ENCODE measurements around the gene TMEM184C.

Gene TMEM184C

DNA sequence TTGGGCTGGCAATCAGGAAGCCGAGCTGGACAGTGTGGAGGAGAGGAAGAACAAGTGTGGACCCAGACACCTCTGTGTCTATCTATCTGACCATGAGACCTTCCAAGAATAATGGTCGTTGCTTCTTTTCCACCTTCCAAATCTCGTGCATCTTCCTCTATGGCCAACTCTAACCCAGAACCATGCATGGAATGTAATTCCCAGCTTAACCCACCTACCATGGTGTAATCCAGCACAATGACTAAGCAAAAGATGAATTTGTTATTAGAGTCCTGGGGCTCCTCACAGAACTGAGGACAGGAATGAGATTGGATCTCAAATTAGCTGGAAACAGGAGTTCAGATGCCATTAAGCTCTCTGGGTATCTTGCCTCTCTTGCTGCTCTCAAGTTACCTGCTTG is 17.4 kb upstream of the TMEM184C start:
- no peak for DNase-seq (ENCODE audit: low spot score)

GRCh38 chr4:147605499-147605898 is 11.7 kb upstream of the TMEM184C start:
- no peak for DNase-seq (ENCODE audit: low spot score)

DNA sequence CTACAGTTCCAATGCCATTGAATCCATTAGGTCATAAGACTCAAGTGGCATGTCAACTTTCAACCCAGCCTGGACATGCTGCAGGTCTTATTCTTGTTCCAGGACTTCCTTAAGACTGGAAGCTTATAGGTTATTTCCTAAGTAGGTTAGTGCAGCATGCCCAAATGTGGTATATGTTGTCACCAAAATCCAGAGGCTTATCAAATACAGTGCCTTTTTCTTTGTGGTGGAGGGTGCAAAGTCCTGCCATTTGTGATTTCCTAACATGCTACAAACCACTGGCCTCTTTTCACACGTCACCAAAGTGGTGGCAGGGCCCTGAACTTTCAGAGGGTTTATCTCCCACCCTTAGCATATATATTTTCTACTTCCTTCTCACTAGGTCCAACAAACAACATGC is 9.7 kb upstream of the TMEM184C start:
- DNase-seq (ENCODE audit: low spot score), result no peak

DNA sequence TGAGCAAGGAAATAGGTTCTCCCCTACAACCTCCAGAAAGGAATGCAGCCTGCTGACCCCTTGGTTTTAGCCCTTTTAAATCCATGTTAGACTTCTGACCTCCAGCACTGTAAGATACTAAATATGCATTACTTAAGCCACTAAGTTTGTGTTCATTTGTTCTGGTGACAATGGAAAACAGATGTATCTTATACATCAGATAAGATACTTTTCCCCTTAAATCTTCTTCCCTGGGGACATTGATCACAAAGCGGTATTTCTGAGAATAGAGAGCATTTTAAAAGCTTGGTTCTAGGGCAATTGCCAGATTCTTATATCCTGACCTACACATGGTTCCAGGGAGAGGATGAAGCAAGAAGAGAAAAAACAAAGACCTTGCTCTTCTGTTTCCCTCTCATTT is 6.5 kb upstream of the TMEM184C start:
- DNase-seq (ENCODE audit: low spot score), result no peak

DNA sequence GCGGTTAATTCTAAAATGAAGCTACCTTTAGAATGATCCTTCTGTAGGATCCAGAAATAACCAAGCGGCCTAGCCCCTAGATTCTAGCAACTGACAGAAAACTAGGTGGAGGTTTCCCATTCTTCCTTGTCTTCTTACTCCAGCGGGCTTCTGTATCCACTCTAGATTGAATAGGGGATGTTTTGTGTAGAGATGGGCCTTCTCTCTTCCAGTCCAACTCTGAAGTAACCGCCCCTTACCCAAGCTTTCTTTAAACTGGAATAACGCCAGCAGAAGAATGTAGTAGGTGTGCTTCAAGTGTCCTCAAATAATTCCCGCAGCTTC is 386 bp upstream of the TMEM184C start:
- no peak for DNase-seq (ENCODE audit: low spot score)

DNA sequence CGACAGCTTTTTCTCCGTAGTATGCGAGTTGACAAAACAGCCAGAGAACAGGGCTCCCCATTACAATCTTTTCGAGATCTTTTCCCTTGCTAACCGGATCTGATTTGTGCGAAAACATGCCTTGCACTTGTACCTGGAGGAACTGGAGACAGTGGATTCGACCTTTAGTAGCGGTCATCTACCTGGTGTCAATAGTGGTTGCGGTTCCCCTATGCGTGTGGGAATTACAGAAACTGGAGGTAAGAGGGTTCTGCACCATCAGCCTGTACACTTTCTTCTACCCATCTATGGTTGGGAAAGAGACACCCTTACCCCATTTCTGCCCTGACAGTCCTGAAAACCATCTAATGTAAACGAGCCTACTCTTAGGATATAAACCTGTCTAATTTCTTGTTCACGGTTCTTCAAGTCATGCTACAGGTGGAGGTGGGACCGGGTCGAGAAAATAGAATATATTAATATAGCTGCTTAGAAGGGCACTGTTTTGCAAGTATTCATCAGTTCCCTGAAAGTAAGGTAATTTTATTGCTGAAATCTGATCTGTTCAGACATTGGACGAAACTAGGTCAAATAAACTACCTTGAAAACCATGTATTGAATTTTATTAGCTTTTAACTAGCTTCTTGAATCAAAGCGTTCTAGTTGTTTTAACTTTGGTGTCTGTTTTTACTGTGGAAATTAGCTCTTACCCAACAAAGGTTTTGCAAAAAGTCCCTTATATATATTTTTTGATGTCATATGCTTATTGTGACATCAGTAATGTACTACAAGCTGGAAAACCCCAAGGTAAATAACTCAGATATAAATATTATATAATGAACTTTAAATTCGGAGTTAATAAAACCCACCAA is 869 bp downstream of the TMEM184C start:
- no peak for DNase-seq (ENCODE audit: low spot score)

- no peak for DNase-seq (ENCODE audit: low spot score)
Measured at GRCh38 chr4:147620315-147620714, 3.1 kb downstream of the TMEM184C start.

DNA sequence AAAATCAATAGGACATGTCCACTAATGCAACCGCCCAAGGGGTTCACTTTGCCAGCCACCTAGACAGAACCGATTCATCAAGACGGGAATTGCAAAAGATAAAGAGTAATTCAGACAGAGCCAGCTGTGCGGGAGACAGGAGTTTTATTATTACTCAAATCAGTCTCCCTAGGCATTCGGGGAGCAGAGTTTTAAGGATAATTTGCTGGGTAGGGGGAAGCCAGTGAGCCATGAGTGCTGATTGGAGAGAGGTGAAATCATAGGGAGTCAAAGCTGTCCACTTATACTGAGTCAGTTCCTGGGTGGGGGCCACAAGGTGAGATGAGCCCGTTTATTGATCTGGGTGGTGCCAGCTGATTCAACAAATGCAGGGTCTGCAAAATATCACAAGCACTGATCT is 8.5 kb downstream of the TMEM184C start:
- no peak for DNase-seq (ENCODE audit: low spot score)

GRCh38 chr4:147626903-147627302 is 9.7 kb downstream of the TMEM184C start:
- no peak for DNase-seq (ENCODE audit: low spot score)

DNA sequence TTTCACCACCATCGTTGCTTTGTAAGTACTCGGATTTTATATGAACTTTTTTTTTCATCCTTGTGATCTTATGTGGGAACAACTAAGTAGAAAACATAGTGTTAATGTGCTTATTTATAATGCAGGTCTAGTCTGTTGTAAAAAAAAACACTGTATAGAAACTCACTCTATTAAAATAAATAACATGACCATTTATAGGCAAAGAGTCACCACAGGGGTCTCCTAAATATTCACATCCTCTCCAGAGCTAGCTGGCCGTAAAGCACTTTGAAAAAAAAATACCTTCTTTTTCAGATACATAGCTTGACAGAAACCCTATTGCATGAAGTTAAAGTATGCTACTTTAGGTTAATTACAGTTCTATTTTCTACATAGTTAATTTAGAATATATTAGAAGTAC is 11.2 kb downstream of the TMEM184C start:
- DNase-seq (ENCODE audit: low spot score), result no peak

GRCh38 chr4:147629783-147630730 is 12.9 kb downstream of the TMEM184C start:
- DNase-seq (ENCODE audit: low spot score), result no peak

DNA sequence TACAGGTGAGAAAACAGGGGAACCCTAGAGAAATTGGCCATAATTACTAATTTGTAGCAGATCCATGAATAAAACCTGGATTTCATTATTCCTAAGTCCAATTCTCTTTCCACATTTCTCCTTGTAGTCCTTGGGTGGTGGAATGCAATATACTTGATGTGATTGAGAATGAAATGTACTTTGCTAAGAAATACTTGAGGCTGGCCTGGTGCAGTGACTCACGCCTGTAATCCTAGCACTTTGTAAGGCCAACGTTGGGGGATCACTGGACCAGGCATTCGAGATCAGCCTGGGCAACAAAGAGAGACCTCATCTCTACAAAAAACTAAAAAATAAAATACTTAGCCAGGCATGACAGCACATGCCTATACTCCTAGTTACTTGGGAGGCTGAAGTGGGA is 15.9 kb downstream of the TMEM184C start:
- no peak for DNase-seq (ENCODE audit: low spot score)

DNA sequence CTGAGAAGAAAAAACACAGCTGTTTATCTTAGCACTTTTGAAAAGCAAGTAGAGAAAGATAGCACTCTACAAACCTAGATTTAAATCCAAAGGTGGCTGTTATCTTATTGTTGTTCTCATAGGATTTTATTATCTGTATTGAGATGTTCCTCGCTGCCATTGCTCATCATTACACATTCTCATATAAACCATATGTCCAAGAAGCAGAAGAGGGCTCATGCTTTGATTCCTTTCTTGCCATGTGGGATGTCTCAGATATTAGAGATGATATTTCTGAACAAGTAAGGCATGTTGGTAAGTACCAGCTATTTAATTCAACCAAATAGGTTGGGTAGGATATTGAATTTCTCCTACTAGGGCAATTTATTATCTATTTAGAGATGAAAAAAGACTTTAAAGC is 16.4 kb downstream of the TMEM184C start:
- no peak for DNase-seq (ENCODE audit: low spot score)

GRCh38 chr4:147635348-147635747 is 18.2 kb downstream of the TMEM184C start:
- no peak for DNase-seq (ENCODE audit: low spot score)

- no peak for DNase-seq (ENCODE audit: low spot score)
Measured at GRCh38 chr4:147638365-147638764, 21.2 kb downstream of the TMEM184C start.

DNA sequence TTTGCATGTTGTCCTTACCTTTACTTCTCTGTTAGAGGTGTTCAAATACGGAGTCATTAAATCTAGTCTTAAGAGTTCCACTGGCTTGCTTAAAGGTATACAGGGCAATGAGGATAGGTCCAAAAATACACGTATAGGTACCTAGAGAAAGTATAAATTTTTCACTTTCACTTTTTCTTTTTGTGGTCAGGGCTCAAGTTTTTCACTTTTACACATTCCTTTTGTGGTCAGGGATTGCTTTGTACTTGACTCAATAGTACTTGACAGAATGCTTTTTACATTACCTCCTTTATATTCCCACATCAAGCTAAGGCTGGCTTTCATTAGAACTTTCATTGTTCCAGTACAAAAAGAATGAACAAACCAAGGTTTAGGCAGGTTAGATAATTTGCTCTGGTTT is 21.7 kb downstream of the TMEM184C start:
- DNase-seq (ENCODE audit: low spot score), result peak; percentile 23

GRCh38 chr4:147639388-147639787 is 22.2 kb downstream of the TMEM184C start:
- DNase-seq (ENCODE audit: low spot score), result no peak

- no peak for DNase-seq (ENCODE audit: low spot score)
Measured at GRCh38 chr4:147640331-147640730, 23.1 kb downstream of the TMEM184C start.

GRCh38 chr4:147643616-147644015 is 26.4 kb downstream of the TMEM184C start:
- no peak for DNase-seq (ENCODE audit: low spot score)

- DNase-seq (ENCODE audit: low spot score), result no peak
Measured at GRCh38 chr4:147644471-147644870, 27.3 kb downstream of the TMEM184C start.

DNA sequence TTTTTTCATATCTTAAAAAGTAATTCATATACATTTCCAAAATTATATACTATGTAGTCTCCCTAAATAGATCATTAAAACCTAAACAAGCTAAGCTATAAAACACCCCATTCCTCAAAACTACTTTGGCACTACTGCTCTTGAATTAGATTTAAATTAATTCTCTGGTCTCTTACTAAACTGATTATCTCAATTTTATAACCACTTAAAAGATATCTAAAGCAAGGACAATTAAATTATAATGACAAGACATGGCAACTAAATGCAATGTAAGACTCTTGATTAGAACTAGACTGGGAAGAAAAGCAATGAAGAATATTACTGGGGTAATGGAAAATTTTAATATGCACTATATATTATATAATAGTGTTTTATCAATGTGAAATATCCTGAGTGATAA is 27.9 kb downstream of the TMEM184C start:
- DNase-seq (ENCODE audit: low spot score), result no peak

GRCh38 chr4:147648656-147649055 is 31.5 kb downstream of the TMEM184C start:
- DNase-seq (ENCODE audit: low spot score), result no peak

DNA sequence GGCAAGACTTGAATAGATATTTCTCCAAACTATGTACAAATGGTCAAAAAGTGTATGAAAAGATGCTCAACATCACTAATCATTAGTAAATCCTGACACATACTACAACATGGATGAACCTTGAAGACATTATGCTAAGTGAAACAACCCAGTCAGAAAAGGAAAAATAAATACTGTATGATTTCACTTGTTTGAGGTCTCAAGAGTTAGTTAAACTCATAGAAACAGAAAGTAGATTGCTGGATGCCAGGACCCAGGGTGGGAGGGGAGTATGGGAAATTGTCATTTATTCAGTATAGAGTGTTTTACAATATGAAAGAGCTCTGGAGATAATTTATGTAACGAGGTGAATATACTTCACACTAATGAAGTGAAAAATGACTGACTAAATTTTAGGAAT is 34.4 kb downstream of the TMEM184C start:
- peak; percentile 9 for DNase-seq (ENCODE audit: low spot score)
